GM12891 (cell line): ENCODE data around the gene ZNF747.

ENCODE experiments used
- POLR2A ChIP-seq: IDR thresholded peaks from 2 replicates; pipeline ENCODE4 v1.6.1; 2011; ENCODE audit warnings: low read depth, low read length, control low read depth
- POLR2AphosphoS5 ChIP-seq: IDR thresholded peaks from 2 replicates; pipeline ENCODE4 v1.6.1; 2011; ENCODE audit warnings: low read depth, low read length, control low read depth
- POU2F2 ChIP-seq: IDR thresholded peaks from 2 replicates; pipeline ENCODE4 v1.6.1; 2011; ENCODE audit warnings: low read depth, mild to moderate bottlenecking, control low read depth, low read length, moderate library complexity
- TAF1 ChIP-seq: IDR thresholded peaks from 2 replicates; pipeline ENCODE4 v1.6.1; 2011; ENCODE audit warnings: low read depth, low read length, control low read depth

DNA sequence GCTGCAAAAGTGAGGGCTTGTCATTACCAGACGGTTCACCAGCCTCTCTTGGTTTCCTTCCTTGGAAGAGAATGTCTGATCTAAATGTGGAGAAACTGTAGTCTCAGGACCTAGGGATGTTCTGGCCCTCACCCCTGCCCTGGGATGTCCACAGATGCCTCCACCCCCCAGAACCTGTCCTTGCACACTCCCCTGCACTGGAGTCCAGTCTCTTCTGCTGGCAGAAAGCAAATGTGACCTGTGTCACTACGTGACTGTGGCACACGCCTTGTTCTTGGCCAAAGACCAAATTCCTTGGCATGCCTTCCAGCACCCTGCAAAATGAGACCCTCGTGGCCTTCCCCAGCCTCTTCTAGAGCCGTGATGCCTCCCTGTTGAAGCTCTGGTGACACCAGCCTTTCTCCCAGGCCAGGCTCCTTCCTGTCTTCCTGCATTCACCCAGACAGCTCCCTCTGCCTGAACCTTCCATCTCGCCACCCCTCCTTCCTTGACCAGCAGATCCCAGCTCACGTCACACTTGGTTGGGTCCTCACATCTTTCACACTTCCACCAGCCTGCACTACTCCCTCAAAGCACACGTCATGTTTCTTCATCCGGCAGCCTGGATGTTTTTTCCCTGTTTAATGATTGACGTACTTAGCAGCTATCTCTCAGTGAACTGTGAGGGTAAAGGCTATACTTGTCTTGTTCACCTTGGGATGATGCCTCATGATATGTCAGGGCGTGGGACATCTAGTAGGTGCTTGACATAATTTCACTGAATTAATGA, 12.6 kb downstream of the ZNF747 start:
- no peak for TF ChIP-seq POLR2A
- TF ChIP-seq POLR2AphosphoS5: no peak
- no peak for TF ChIP-seq TAF1
- no peak for TF ChIP-seq POU2F2
